Parathyroid adenoma (tissue), 2 donors: ENCODE measurements around the gene ODF2L.

Experiments
- H2AFZ ChIP-seq: fragments of 300-600 bp; sonication (generic); one replicate; pipeline ENCODE4 v1.7.0; 2017; ENCODE audit warnings: antibody characterized with exemption, mild to moderate bottlenecking
- H3K27ac ChIP-seq: fragments of 300-600 bp; sonication (generic); one replicate; pipeline ENCODE4 v1.7.0; 2017
- H3K27me3 ChIP-seq: fragments of 300-600 bp; sonication (generic); one replicate; pipeline ENCODE4 v1.7.0; 2017; ENCODE audit warnings: low read length; ENCODE audit not compliant: control insufficient read depth, insufficient read depth
- H3K36me3 ChIP-seq: fragments of 300-600 bp; sonication (generic); one replicate; pipeline ENCODE4 v1.7.0; 2017; ENCODE audit warnings: low read length; ENCODE audit not compliant: control insufficient read depth, insufficient read depth
- H3K4me1 ChIP-seq: fragments of 300-600 bp; sonication (generic); one replicate; pipeline ENCODE4 v1.7.0; 2017; ENCODE audit warnings: control low read depth
- H3K4me2 ChIP-seq: fragments of 300-600 bp; sonication (generic); one replicate; pipeline ENCODE4 v1.7.0; 2017; ENCODE audit warnings: low read length
- H3K4me3 ChIP-seq: fragments of 300-600 bp; sonication (generic); one replicate; pipeline ENCODE4 v1.7.0; 2017; ENCODE audit warnings: low read depth, low read length
- H3K79me2 ChIP-seq: fragments of 300-600 bp; sonication (generic); one replicate; pipeline ENCODE4 v1.7.0; 2017; ENCODE audit warnings: control low read depth
- H3K9ac ChIP-seq: fragments of 300-600 bp; sonication (generic); one replicate; pipeline ENCODE4 v1.7.0; 2017; ENCODE audit warnings: mild to moderate bottlenecking
- H3K9me3 ChIP-seq: fragments of 300-600 bp; sonication (generic); one replicate; pipeline ENCODE4 v1.7.0; 2017; ENCODE audit warnings: low read length; ENCODE audit not compliant: control insufficient read depth
- CTCF ChIP-seq: fragments of 300-600 bp; sonication (generic); IDR thresholded peaks from one replicate; pipeline ENCODE4 v1.7.0; 2017; ENCODE audit warnings: antibody characterized with exemption, mild to moderate bottlenecking
- donor health status: primary hyperparathyroidism.

Gene ODF2L

GRCh38 chr1:86346388-86346787, 49.7 kb downstream of the ODF2L start:
- Histone ChIP-seq H3K4me3 (no peak overlapping the region), H3K36me3 (no peaks in the 10 kb centered on the region), H3K4me2 (no peak overlapping the region), H3K79me2 (no peaks in the 10 kb centered on the region), H3K9me3 (no peaks in the 10 kb centered on the region), H3K9ac (no peak overlapping the region), H3K4me1 (no peaks in the 10 kb centered on the region), H3K27me3 (no peaks in the 10 kb centered on the region), H2AFZ (no peak overlapping the region), H3K27ac (no peak overlapping the region)
- no peak for TF ChIP-seq CTCF

GRCh38 chr1:86345042-86345441, 51.1 kb downstream of the ODF2L start:
- Histone ChIP-seq H3K9ac (no peak overlapping the region), H3K27me3 (no peaks in the 10 kb centered on the region), H3K4me3 (no peak overlapping the region), H3K4me1 (no peaks in the 10 kb centered on the region), H2AFZ (no peak overlapping the region), H3K27ac (no peak overlapping the region), H3K79me2 (no peaks in the 10 kb centered on the region), H3K4me2 (no peak overlapping the region), H3K36me3 (no peaks in the 10 kb centered on the region), H3K9me3 (no peaks in the 10 kb centered on the region)
- TF ChIP-seq CTCF, result no peak

- Histone ChIP-seq H3K4me3 (no peak overlapping the region), H3K27me3 (no peaks in the 10 kb centered on the region), H2AFZ (no peak overlapping the region), H3K4me1 (no peaks in the 10 kb centered on the region), H3K9me3 (no peaks in the 10 kb centered on the region), H3K36me3 (no peaks in the 10 kb centered on the region), H3K79me2 (no peaks in the 10 kb centered on the region), H3K9ac (no peak overlapping the region), H3K4me2 (no peak overlapping the region), H3K27ac (no peak overlapping the region)
- no peak for TF ChIP-seq CTCF
Measured at GRCh38 chr1:86339906-86340305, 56.2 kb downstream of the ODF2L start.

GRCh38 chr1:86339014-86339812, 56.9 kb downstream of the ODF2L start:
- TF ChIP-seq CTCF, result no peak
- no peaks in the 10 kb centered on the region for H3K27me3 ChIP-seq
- H3K79me2 ChIP-seq, result no peaks in the 10 kb centered on the region
- no peak overlapping the region for H3K9ac ChIP-seq
- H3K36me3 ChIP-seq, result no peaks in the 10 kb centered on the region
- H3K4me3 ChIP-seq, result no peak overlapping the region
- no peaks in the 10 kb centered on the region for H3K4me1 ChIP-seq
- H2AFZ ChIP-seq, result no peak overlapping the region
- H3K27ac ChIP-seq, result no peak overlapping the region
- H3K9me3 ChIP-seq, result no peaks in the 10 kb centered on the region
- no peak overlapping the region for H3K4me2 ChIP-seq

GRCh38 chr1:86335916-86336315, 60.2 kb downstream of the ODF2L start:
- no peaks in the 10 kb centered on the region for H3K9me3 ChIP-seq
- no peaks in the 10 kb centered on the region for H3K36me3 ChIP-seq
- H3K27ac ChIP-seq, result no peak overlapping the region
- H3K9ac ChIP-seq, result no peak overlapping the region
- no peak overlapping the region for H3K4me3 ChIP-seq
- H2AFZ ChIP-seq, result no peak overlapping the region
- TF ChIP-seq CTCF, result no peak
- no peak overlapping the region for H3K4me2 ChIP-seq
- no peaks in the 10 kb centered on the region for H3K79me2 ChIP-seq
- no peaks in the 10 kb centered on the region for H3K4me1 ChIP-seq
- no peaks in the 10 kb centered on the region for H3K27me3 ChIP-seq
